Effector CD8-positive, alpha-beta T cell (primary cell): ENCODE measurements around the gene TMEM91.
"Not testable (repeated sequence)": the region's sequence is repeated elsewhere in the genome, so short reads cannot be mapped to it uniquely, and the experiment has no call there.

Source experiments
- DNase-seq: peaks from one replicate; lab custom pipeline; 2025; lab: John Stamatoyannopoulos, UW

The TMEM91 gene

GRCh38 chr19:41377977-41378709, 1.8 kb downstream of the TMEM91 start:
- DNase-seq: peak; percentile 19

- DNase-seq: not testable (repeated sequence)
These were observed 5.2 kb downstream of the TMEM91 start for GRCh38 chr19:41381536-41381935.

GRCh38 chr19:41384351-41384750, 8.0 kb downstream of the TMEM91 start:
- no peak for DNase-seq

DNA sequence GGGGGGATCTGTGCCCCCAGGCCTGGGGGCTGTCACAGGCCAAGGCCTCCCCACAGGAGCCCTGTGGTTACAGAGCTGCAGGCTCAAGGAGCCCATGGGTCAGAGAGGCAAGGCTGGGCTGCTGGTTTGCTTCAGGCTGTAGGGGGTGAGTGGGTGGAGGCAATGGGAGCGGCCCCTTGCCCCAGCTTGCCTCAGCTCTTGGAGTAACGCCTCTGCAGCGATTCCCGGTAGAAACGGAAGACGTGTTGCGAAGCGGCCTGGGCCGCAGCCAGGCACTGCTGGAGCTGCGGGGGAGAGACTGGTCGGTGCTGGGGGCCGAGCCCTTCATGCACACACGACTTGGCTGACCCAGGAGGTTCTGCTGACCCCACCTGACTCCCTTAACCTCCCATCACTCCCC, 10.1 kb downstream of the TMEM91 start:
- no peak for DNase-seq

DNA sequence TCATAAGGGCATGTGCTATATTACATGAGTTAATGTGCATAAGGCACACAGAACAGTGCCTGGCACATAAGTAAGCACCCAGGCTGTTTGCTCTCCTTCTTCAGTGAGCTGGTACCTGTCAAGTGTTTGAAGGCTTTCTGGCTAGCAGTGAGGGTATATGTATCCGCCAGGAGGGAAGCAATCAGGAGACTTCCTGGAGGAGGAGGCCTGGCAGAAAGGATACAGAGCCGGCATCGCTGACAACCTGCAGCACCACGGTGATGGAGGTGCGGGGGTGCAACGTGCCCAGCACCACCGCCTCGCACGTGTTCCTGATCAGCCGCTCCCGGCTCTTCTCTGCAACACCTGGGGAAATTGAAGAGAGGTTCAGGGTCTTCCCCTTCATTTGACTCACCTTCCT, 15.3 kb downstream of the TMEM91 start:
- no peak for DNase-seq

- no peak for DNase-seq
These were observed 16.4 kb downstream of the TMEM91 start for GRCh38 chr19:41392775-41393174.

DNA sequence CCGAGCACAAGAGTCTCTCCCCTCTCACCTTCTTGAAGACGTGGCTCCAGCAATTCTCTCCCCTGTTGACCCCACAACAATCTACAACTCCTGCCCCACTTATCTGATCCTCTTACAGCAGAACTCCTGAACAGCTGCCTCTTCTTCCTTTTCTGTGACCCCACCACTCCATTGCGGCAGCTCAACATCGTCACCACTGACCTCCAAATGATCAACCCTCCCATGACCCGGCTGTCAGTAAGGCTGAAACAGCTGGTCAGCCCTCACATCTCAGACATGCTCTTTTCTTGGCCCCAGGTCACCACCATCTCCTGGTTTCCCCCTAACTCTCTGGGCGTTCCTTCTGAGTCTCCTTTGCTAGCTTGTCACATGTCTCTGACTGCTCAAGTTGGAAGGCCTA, 19.0 kb downstream of the TMEM91 start:
- no peak for DNase-seq

DNA sequence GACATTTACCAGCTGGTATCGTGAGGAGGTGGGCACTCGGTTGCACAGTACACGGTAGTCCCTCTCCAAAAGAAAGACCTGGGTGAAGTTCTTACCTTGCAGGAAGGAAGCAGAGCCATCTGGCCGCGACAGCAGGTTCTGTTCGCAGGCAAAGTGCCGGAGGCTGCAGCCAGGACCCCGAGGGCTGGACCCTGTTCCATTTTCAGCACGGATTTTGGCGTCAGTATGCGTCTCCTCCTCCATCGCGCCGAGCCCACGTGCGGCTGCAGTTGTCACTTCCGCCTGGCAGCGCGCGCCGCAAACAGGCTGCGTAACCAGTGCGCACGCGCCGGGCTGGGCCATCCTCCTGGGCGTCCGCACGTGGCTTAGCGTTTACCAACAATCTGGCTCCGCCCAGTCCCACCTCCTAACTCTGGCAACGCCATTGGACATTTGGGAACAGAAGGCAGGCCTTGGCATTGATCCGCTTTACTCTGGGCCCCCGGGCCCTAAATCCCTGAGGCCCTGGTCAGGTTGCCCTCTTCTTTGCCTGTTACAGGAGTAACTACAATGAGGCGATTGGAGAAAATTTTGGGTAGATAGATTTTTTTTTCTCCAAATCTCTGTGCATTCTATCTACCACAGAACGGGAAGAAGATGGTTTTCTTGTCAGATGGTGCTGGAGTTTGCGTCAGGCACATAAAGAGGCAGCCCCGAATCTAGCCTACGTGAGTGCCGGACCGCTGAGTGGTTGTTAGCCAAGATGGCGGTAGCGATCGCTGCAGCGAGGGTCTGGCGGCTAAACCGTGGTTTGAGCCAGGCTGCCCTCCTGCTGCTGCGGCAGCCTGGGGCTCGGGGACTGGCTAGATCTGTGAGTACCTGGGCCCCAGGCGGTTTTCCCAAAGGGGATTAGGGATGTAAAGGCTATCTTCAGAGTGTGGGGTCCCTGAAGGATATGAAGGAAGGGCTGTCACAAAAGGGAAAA, 21.0 kb downstream of the TMEM91 start, which contains the start of the genes BCKDHA and EXOSC5:
TSS of gene BCKDHA (plus strand) at position 733 of the 964 bp plus-strand sequence. CDS start at position 743, 10 bp downstream.
TSS of gene EXOSC5 (minus strand) at position 274 of the 964 bp plus-strand sequence. CDS start at position 243, 31 bp downstream.
- DNase-seq: peak; percentile 99

DNA sequence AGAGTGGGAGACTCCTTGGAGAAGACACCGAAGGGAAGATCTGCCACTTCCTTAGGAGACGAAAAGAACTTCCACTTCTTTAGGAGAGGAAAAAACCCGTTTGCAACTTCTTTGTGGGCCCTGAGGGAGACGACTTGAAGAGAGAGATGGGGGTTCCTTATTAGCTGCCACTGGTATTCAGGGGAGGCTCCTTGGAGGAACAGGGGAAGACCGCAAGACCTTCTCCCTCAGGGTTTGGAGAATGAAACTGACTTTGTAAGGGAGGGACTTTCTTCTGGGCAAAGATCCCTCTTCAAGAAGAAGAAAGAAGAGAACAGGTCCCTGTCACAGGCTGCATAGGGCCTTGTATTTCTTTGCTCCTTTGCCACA, 21.7 kb downstream of the TMEM91 start:
- DNase-seq: no peak

- no peak for DNase-seq
These were observed 22.3 kb downstream of the TMEM91 start for GRCh38 chr19:41398598-41398997.

DNA sequence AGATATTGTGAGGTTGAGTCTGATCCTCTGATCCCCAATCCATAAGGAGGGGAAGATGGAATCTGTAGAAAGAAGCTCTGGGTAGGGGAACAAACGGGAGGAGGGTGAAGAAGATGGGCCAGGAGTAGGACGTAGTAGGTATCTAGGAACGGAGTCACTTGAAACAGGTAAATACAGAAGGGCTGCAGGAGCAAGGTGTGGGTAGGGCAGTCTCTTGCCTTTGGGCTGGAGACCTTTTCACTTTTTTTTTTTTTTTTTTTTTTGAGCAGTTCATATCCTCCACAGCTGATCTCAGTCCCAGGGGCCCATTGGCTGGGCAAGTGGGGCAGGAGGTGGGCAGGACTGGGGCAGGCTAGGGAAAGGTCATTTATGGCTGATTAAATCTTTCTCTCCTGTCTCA, 22.8 kb downstream of the TMEM91 start:
- DNase-seq: no peak

DNA sequence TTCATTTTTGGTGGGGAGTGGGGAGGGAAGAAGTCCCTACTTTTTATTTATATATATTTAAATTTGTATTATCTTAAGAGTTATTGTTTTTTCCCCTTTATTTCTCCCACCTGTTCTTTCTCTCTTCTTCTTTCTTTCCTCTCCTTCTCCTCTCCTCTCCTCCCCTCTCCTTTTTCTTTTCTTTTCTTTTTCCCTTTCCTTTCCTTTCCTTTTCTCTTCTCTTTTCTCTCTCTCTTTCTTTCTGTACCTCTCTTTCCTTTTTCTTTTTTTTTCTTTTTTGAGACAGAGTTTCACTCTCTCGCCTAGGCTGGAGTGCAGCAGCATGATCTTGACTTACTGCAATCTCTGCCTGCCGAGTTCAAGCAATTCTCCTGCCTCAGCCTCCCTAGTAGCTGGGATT, 23.2 kb downstream of the TMEM91 start:
- DNase-seq: no peak

GRCh38 chr19:41401483-41401882, 25.1 kb downstream of the TMEM91 start:
- no peak for DNase-seq

- DNase-seq: no peak
These were observed 25.7 kb downstream of the TMEM91 start for GRCh38 chr19:41402010-41402409.

- DNase-seq: no peak
These were observed 27.0 kb downstream of the TMEM91 start for GRCh38 chr19:41403181-41403970.

DNA sequence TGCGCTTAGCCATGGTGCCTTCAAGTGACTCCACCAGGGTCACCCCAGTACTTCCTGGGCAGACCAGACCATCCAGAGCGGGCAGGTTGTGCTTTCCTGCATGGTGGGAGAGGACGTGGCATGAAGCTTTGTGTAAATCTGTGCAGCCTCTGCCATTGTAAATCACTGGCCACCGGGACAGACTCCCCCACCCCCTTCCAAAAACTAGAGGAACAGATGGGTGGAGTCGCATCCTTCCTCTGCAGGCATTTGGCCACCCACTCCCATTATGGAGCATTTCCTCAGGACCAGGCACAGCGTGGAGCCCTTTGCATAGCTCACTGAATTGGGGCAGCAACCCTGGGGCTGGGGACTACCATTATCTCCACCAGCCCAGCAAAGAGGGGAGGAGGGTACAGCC, 29.4 kb downstream of the TMEM91 start:
- DNase-seq: no peak

GRCh38 chr19:41407271-41407670, 30.9 kb downstream of the TMEM91 start:
- DNase-seq: no peak

DNA sequence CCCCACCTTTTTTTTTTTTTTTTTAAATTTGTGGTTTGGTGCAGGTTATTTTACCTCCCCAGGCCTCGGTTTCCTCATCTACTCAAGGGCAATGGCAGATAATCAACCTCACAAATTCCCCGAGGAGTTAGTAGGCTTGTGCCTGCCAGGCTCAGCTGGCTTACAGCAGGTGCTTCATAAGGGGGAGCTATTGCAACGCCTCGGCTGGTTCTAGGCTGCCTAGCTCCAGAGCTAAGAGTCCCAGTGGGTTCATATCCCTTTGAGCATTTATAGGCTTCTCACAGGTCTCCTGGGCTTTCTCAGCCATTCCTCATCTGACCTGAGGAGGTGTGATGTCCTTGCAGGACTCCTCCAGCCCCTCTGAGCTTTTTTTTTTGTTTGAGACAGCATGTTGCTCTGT, 31.9 kb downstream of the TMEM91 start:
- DNase-seq: no peak

GRCh38 chr19:41408846-41409245, 32.5 kb downstream of the TMEM91 start:
- DNase-seq: not testable (repeated sequence)

- no peak for DNase-seq
These were observed 33.0 kb downstream of the TMEM91 start for GRCh38 chr19:41409288-41409687.

GRCh38 chr19:41410336-41411054, 34.2 kb downstream of the TMEM91 start:
- DNase-seq: no peak
